GM18508 (cell line): Measurements from ENCODE around the gene ALDH3A2.
"Not testable (repeated sequence)": the region's sequence is repeated elsewhere in the genome, so short reads cannot be mapped to it uniquely, and the experiment has no call there.

Experiments used
- ATAC-seq: cut with Tn5 transposase; IDR thresholded peaks from one replicate; pipeline ENCODE4 v1.9.1; 2021; ENCODE audit warnings: moderate number of reproducible peaks; ENCODE audit not compliant: insufficient read depth, unreplicated experiment

The ALDH3A2 gene

DNA sequence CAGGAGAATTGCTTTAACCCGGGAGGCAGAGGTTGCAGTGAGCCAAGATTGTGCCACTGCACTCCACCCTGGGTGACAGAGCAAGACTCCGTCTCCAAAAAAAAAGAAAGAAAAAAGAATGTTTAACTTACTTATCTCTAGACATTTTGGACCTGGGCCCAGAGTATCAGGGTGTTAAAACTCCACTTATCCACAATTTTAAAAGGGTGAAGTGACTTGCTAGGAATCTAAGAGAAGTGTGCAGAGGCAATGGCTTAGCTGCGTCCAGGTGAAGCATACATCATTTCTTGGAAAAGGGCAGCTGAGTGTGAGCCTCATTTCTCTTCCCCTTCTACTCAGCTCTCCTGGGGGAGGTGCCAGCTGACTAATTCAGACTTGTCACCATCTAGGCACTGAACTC is 25.1 kb downstream of the ALDH3A2 start:
- ATAC-seq = no peak

DNA sequence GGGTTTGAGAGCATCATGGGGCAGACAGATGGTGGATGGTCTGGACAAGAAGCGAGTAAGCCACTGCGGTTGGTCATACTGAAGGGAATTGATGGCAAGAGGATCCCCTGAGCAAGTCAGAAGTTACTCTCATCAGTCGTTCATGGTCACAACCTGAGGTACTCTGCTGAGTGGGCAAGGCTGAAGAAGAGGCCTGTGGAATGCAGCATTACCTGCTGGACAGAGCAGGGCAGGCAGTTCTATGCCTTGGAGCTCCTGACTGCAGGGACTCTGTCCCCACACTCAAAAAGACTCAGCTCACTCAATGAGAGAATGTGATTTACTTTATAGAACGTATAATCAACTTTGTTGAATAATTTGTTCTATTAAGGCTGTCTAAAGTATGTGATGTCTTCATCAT is 28.3 kb downstream of the ALDH3A2 start:
- no peak for ATAC-seq

DNA sequence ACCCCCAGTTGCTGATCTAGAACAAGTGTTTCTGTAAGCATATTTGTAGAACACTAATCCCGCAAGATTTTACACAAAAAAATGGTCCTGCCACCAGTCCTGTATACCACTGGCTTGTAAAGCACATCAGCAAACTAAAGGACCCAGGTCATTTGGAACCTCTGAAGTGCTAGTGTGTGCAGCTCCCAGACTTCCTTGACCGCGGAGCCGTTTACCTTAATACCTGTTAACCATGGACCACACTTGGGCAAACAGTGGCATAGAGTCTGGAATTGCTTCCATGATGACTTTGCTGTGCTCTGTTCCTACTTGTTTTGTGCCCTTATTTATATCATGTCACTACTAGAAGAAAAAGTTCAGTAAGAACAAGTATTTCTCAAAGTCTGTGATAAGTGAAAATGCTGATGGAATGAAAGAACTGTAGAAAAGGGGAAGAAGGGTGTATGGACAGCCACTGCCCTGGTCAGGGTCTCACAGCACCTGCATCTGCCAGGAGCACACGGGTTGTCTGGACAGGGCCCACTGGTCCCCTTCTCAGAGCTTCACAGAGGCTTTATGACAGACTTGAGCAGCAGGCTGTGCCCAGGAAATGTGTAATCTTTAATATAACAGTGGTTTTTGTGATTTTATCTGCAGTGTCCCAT is 29.3 kb downstream of the ALDH3A2 start:
- no peak for ATAC-seq

DNA sequence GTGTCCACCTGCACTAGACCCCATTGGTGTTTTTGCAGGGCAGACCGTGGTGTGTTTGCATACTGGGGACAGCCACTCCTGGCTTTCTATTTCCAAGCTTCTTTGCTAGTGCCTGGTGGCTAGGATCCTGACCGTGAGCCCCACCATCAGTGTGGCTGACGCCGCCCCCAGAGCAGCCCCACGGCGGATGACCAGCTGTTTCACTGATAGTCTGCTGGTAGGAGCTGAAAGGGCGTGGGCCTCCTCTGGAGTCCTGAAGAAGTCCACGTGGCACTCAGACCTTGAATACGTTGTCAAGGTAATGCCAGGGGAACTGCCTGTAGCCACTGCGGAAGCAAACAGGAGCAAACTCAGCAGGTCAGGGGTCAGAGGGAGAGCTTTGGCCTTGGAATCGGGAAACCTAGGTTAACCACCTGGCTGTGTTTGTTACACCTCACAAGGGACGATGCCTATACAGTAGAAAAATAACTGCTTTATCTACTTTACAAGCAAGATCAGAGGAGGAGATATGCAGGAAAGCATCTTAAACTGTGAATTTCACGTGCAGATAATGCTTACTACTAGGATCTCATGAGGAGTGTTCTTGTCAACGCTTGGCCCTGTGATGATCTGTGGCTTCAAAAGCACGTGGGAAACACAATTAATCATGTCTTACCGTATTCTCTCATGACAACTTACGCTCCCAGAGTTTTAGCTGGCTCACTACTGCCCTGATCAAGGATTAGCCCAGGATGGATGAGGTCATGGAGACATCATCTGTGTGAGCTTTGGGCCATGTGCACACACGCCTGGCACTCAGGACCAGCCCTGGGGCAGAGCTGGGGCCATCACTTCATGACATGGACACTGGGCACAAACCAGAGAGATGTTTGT is 30.3 kb downstream of the ALDH3A2 start:
- no peak for ATAC-seq

DNA sequence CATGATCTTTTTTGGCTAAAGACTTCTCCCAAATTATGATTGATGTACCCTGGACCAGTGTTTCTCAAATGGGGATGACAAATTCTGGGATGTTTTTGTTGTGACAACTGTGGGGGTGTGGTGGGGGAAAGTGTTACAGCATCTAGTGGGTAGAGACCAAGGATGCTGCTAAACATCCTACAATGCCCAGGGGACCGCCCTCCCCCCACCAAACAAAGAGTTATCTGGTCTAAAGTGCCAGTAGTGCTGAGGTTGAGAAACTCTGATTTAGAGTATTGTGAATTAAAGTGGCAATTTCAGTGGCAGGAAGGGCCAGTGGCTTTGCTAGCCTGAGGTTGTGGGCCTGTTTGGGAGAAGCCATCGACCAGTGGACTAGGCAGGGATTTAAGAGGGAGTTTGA is 34.6 kb downstream of the ALDH3A2 start:
- ATAC-seq = no peak

DNA sequence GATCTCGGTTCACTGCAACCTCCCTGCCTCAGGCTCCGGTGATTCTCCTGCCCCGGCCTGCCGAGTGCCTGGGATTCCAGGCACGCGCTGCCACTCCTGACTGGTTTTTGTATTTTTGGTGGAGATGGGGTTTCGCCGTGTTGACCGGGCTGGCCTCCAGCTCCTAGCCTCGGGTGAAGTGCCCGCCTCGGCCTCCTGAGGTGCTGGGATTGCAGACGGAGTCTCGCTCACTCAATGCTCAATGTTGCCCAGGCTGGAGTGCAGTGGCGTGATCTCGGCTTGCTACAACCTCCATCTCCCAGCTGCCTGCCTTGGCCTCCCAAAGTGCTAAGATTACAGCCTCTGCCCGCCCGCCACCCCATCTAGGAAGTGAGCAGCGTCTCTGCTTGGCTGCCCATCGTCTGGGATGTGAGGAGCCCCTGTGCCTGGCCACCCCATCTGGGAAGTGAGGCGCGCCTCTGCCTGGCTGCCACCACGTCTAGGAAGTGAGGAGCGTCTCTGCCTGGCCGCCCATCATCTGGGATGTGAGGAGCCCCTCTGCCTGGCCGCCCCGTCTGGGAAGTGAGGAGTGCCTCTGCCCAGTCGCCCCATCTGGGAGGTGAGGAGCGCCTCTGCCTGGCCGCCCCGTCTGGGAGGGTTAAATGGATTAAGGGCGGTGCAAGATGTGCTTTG is 36.5 kb downstream of the ALDH3A2 start:
- not testable (repeated sequence) for ATAC-seq

DNA sequence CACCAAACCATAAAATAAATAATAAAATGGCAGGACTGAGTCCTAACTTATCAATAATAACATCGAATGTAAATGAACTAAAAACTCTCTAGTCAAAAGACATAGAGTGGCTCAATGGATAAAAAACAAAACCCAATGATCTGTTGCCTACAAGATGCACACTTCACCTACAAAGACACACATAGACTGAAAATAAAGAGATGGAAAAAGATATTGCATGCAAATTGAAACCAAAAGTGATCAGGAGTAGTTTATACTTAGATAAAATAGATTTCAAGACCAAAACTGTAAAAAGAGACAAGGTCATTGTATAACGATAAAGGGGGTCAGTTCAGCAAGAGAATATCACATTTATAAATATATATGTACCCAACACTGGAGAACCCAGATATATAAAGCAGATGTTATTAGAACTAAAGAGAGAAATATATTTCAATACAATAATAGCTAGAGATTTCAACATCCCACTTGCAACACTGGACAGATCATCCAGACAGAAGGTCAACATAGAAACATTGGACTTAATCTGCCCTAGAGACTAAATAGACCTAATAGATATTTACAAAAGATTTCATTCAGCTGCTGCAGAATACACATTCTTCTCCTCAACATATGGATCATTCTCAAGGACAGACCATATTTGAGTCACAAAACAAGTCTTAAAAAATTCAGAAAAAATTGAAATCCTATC is 38.0 kb downstream of the ALDH3A2 start:
- no peak for ATAC-seq

DNA sequence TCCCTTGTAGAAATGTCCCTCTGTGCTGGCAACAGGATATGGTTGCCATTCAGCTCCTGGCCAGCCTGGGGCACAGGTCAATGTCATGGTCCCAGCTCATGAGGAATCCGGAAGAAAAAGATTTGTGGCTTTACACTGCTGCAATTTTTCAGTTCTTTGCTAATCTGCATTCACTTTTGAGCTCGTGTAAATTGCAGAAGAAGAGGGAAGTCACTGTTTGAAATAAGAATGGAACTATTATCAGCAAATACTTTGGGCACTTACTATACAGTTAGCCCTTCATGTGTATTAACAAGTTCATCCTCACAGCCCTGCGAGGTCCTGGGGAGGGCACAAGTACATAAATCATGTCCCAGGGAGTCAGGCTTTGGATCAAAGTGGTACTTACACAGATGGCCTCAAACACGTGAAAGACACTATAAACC is 53.7 kb downstream of the ALDH3A2 start:
- no peak for ATAC-seq

DNA sequence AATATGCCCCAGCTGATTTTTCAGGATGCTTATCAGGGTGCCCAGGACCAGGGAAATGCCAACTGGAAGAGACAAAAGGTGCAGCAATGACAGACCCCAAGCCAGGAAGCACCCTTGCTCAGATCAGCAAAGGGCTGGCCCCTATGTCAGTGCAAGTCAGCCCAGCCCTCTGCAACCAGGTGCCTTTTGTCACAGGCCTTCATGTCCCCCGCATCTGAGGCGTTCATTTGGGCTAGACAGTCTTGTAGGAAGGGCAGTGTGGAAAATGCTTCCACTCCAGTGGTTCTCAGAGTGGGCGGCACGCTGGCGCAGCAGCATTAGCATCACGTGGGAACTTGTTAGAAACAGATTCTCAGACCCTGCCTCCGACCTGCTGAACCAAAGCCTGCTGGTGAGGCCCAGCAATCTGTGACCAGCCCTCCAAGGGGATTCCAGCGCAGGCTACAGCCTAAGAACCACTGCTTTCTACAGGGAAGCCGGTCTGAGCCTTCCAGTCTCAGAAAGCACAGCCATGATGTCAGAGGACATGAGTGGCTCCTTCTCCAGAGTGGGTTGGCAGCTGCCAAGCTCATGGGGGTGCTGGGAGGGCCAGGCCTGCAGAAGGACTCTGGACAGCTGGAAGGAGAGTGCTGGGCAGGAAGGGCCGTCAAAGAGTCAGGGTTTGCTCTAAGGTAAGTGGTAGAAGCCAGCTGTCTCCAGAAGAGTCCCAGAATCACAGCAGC is 54.7 kb downstream of the ALDH3A2 start:
- no peak for ATAC-seq

DNA sequence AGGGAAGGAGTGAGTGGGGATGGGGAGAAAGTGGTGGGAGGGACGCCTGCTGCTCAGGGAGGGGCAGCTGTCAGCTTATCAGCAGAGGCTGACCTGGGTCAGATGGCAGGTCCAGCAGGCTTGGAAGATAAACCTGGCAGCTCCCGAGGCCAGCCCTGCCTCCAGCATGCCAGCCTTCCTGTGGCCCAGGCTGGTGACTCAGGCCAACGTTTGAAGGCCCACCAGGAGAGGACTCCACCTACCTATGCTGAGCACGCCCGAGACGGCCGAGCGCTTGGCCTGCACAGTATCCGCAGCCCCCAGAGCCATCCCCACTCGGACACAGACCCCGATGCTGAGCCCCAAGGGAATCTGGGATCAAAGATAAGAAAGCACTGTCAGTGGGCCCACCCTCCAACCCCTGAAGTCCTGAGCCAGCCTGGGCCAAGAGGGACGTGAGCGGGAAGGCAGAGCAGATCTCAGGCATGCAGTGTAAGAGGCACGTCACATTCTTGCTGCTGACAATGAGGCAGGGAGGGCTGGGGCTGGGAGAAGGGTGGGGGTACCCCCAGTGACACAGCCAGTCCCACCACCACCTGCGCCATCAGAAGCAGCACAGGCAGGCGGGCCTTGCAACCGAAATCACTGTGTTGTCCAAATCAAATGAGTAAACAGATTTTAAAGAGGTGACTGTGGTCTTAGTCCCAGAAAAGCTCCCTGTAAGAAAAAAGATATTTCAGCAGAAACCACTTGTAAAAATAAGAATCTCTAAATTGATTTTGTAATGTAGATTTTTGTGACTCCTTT is 55.5 kb downstream of the ALDH3A2 start:
- ATAC-seq = no peak

DNA sequence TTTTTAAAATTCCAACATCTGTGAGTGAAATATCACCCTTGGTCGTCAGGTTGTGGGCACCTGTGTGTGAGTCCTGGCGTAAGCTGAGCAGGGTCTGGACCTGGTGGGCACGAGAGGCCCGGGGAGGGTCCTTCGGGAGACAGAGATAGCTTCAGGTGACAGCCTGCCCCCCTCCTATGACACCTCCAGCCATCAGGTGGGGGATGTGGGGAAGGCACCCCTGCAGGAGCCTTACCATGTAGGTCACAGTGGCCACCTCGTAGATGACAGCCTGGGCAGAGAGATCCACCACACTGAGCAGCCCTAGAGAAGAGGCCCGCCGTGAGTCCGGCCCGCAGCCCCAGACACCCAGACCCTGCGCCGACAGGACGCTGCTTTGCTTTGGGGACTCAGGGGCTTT is 56.6 kb downstream of the ALDH3A2 start:
- no peak for ATAC-seq

DNA sequence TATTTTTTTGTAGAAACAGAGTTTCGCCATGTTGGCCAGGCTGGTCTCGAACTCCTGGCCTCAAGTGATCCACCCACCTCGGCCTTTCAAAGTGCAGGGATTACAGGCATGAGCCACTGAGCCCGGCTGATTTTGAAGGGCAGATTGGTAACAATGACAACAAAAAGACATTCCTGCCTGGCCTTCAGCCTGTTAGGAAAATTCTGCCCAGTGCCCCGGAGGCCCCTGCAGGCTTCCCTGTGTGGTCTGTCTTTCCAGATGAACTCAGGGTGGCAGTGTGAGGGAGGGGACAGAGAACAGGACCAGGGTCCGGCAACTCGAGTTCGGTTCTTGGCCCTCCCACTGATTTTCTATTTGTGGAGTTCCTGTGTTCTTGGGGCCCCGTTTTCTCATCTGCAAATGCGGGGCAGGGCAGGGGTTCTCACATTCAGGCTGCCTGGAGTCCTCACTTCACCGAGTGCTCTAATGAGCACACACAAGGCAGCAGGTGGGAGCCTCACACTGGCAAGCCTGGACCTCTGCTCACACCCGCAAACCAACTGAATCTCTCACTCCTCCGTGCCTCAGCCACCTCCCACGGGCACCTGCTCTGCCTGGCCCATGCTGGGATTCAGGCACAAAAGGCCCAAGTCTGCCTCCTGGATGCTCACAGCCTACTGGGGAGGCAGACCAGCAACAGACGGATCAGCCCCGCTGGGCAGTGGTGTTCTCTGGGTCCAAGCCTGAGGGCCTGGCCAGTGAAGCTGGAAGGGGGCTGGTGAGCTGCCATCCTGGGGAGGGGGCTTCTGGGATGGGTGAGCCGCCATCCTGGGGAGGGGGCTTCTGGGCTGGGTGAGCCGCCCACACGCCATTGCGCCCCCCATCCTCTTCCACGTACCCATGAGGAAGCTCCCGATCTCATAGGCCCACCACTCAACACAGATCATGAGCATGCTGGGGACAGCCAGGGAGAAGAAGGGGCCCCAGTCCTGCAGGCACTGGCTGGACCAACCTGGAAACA is 57.5 kb downstream of the ALDH3A2 start:
- ATAC-seq = no peak

DNA sequence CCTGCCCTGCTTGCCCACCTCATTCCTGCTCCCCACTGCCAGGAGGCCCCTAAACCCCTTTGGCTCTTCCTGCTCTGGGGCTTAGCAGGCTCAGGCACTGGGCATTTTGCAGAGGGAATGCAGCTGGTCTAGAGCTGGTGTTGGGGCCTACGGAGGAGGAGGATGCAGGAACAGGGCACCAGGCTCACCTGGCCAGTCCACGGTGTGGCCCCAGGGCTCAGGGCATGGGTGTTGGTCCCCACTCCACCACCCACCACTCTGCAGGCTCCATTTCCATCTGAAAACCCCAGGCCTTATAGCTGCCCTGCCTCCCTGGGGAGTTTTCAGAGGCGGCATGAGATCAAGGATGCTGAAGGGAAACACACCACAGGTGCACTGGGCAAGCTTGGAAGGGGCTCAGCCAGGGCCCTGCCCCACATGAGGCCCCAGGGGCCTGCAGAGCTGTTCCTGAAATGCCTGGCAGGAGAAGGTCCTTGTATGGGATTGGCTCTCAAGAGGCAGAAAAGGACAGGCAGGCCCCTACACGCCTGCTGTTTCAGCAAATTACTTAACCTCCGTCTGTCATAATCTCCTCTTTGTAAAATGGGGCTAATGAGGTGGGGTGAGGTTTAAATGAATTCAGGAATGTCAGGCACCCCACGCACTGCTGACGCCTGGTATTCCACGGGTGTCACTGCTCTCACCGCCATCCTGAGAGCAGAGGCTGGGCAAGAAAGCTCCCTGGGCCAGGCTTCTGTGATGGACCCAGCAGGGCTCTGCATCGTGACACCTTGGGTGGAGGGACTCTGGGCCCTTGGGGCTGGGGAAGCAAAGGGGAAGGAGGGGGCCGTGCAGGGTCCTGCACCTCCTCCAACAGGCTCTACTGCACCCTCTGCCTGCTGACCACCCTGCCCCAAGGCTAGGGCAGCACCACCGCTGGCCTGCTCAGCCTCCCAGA is 58.5 kb downstream of the ALDH3A2 start:
- ATAC-seq = no peak

DNA sequence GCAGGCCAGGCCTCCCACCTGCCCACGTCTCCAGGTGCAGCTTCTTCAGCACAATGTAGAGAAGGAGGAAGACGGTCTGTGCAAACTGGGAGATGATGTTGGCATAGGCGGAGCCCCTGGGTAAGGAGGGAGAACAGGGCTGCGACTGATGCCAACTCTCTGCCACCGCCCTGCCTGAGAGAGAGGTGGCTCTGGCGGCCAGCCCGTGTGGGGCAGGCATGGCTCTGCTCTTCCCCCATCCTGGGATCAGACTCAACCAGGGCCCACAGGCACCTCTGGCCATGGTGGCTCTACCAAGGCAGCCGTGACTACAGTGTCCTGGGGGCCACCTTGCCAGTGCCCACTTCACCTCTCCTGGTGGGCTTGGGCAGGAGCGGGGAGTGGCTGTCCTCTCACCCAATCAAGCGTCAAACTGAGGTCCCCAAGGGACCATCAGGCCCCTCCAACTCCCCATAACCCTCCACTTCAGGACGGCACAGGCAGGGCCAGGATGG is 59.2 kb downstream of the ALDH3A2 start:
- ATAC-seq = no peak

DNA sequence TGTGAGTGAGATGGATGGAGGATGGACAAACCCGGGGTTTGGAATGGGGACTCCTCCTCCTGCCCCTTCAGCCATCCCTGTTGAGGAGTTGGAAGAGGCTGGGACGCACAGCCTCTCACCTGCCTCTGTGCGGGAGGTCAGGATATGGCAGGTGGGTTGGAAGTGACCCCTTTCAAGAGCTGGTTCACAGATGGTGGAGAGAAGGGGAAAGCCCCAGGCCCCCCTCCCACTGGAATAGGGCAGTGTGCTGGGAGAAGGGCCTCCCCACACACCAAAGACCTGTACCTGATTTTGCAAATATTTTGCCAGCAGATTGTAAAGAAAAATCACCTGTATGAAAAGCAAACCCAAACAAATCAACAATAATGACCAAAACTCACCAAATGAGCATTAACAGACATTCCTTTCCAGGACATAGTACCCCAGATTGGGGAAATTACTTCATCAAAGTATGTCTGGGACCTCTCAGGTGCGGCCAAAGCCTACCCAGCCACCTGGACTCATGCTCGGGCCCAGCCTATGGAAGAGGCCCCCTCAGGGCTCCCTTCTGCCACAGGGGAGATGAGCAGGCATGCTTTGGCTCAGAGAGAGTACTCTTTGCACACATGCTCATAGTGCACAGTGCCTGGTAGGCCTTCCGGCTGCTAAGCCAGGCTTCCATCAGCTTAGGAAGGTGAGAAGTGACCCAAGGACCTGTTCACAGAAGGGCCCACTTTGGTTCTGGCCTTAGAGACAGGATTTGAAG is 60.1 kb downstream of the ALDH3A2 start:
- ATAC-seq = no peak

DNA sequence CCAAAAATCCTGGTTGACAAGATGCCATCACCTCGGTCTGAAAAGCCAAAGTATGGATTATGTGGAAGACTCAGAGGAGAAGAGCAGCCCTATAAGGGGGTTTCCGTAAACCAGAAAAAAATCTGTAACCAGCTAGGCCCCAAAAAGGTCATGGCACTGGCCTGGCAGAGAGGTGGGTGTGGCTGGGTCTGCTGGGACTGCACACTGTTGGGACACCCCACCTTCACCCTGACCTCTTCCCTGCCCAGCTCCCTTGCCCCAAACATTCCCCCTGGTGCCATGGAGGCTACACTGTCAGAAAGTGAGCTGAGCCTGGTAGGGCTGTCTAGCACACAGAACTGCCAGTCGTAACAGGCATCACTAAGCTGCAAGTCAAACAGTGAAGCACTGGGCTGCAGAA is 61.3 kb downstream of the ALDH3A2 start:
- ATAC-seq = no peak
